Liver (tissue), 9 donors: ENCODE data around the gene NKTR. TPM values are rescaled to one million over a fixed set of nuclear protein-coding genes. Genes with fewer than 3 reads are reported as not detected.

Source experiments
- DNase-seq: peaks from one replicate; pipeline ENCODE4 v3.0.0-alpha.2; 2017; ENCODE audit warnings: low spot score
- H3K27ac ChIP-seq, 2 donors: one replicate each; pipeline ENCODE4 v1.7.0; 2013; ENCODE audit warnings: inconsistent platforms in 2 of 2, low read length in 2 of 2, control low read depth in 1 of 2, low read depth in 1 of 2, mild to moderate bottlenecking in 1 of 2
- H3K27me3 ChIP-seq, 4 donors: one replicate each; pipeline versions ENCODE4 v1.6.1 to v1.7.0; 2013; ENCODE audit warnings: low read length in 3 of 4, inconsistent platforms in 1 of 4, mild to moderate bottlenecking in 1 of 4, moderate library complexity in 1 of 4; ENCODE audit not compliant: control insufficient read depth in 4 of 4, insufficient read depth in 4 of 4
- H3K36me3 ChIP-seq, 4 donors: one replicate each; pipeline versions ENCODE4 v1.6.1 to v1.7.0; 2013; ENCODE audit warnings: low read length in 3 of 4, mild to moderate bottlenecking in 3 of 4, low read depth in 1 of 4, moderate library complexity in 1 of 4; ENCODE audit not compliant: control insufficient read depth in 4 of 4, insufficient read depth in 3 of 4
- H3K4me1 ChIP-seq, 4 donors: one replicate each; pipeline versions ENCODE4 v1.6.1 to v1.7.0; 2013; ENCODE audit warnings: low read length in 3 of 4, mild to moderate bottlenecking in 3 of 4, moderate library complexity in 1 of 4; ENCODE audit not compliant: control insufficient read depth in 4 of 4, insufficient read depth in 4 of 4
- H3K4me3 ChIP-seq, 3 donors: one replicate each; pipeline versions ENCODE4 v1.6.1 to v1.7.0; 2013; ENCODE audit warnings: low read length in 3 of 3, control low read depth in 1 of 3, low read depth in 1 of 3, mild to moderate bottlenecking in 1 of 3
- H3K9ac ChIP-seq, 2 donors: one replicate each; pipeline ENCODE4 v1.7.0; 2013; ENCODE audit warnings: low read length in 2 of 2, mild to moderate bottlenecking in 2 of 2, moderate library complexity in 2 of 2, control low read depth in 1 of 2, low read depth in 1 of 2
- H3K9me3 ChIP-seq, 4 donors: one replicate each; pipeline versions ENCODE4 v1.6.1 to v1.7.0; 2013; ENCODE audit warnings: low read length in 3 of 4; ENCODE audit not compliant: control insufficient read depth in 4 of 4
- ATF3 ChIP-seq: IDR thresholded peaks from 2 replicates; pipeline ENCODE4 v1.6.1; 2016; ENCODE audit warnings: antibody characterized with exemption
- EGR1 ChIP-seq, 2 donors: IDR thresholded peaks; 2 replicates each; pipeline ENCODE4 v1.6.1; 2016 to 2018; ENCODE audit warnings: antibody characterized with exemption in 2 of 2, low read depth in 2 of 2
- FOXA1 ChIP-seq: IDR thresholded peaks from 2 replicates; pipeline ENCODE4 v1.6.1; 2016; ENCODE audit warnings: antibody characterized with exemption
- FOXA2 ChIP-seq: IDR thresholded peaks from 2 replicates; pipeline ENCODE4 v1.6.1; 2016; ENCODE audit warnings: antibody characterized with exemption
- GABPA ChIP-seq, 2 donors: IDR thresholded peaks in 1 of 2; conservative IDR thresholded peaks in 1 of 2; 2 replicates each; pipeline ENCODE4 v1.6.1; 2016; ENCODE audit warnings: antibody characterized with exemption in 2 of 2, mild to moderate bottlenecking in 1 of 2, moderate library complexity in 1 of 2
- HNF4A ChIP-seq, 2 donors: conservative IDR thresholded peaks; 2 replicates each; pipeline ENCODE4 v1.6.1; 2016; ENCODE audit warnings: antibody characterized with exemption in 2 of 2, mild to moderate bottlenecking in 2 of 2
- JUND ChIP-seq, 2 donors: IDR thresholded peaks; 2 replicates each; pipeline ENCODE4 v1.6.1; 2016; ENCODE audit warnings: antibody characterized with exemption in 2 of 2
- NR2F2 ChIP-seq: IDR thresholded peaks from 2 replicates; pipeline ENCODE4 v1.6.1; 2016; ENCODE audit warnings: antibody characterized with exemption
- RAD21 ChIP-seq, 2 donors: IDR thresholded peaks; 2 replicates each; pipeline ENCODE4 v1.6.1; 2016; ENCODE audit warnings: antibody characterized with exemption in 2 of 2, mild to moderate bottlenecking in 2 of 2
- REST ChIP-seq: IDR thresholded peaks from 2 replicates; pipeline ENCODE4 v1.6.1; 2016; ENCODE audit warnings: antibody characterized with exemption, mild to moderate bottlenecking
- RXRA ChIP-seq, 2 donors: IDR thresholded peaks; 2 replicates each; pipeline ENCODE4 v1.6.1; 2017 to 2018; ENCODE audit warnings: antibody characterized with exemption in 2 of 2, mild to moderate bottlenecking in 1 of 2
- SP1 ChIP-seq: IDR thresholded peaks from 2 replicates; pipeline ENCODE4 v1.6.1; 2018; ENCODE audit warnings: antibody characterized with exemption, mild to moderate bottlenecking
- YY1 ChIP-seq: IDR thresholded peaks from 2 replicates; pipeline ENCODE4 v1.6.1; 2016; ENCODE audit warnings: antibody characterized with exemption, mild to moderate bottlenecking
- ZBTB33 ChIP-seq: IDR thresholded peaks from 2 replicates; pipeline ENCODE4 v1.6.1; 2016; ENCODE audit warnings: antibody characterized with exemption
- WGBS: extraction: QIAGEN DNeasy Blood & Tissue Kit; methylation state at CpG from one replicate; pipeline ENCODE4 v1.1.7; 2013; 5-methylcytosine and 5-hydroxymethylcytosine counted together
- polyA plus RNA-seq, 2 donors: library from polyadenylated mRNA; stranded (reverse) in 1 of 2; unstranded in 1 of 2; fragments of 200-250 nt in 1 of 2; fragments of >200 nt in 1 of 2; fragmentation: Nextera tagmentation in 1 of 2; extraction: Ambion mirVana in 1 of 2; gene quantifications; one replicate each; pipeline versions ENCODE4 v1.2.1 to v1.2.3, GENCODE V29; 2013 to 2015
- total RNA-seq, 2 donors: library from RNA; depleted of rRNA; stranded (reverse); fragments of >200 nt; gene quantifications; one replicate each; pipeline ENCODE4 v1.2.3, GENCODE V29; 2014
- TF ChIP-seq, protein P1 (sequence below): fragments of 150-350 bp; IDR thresholded peaks from 2 replicates; pipeline ENCODE4 v1.5.1; 2017; ENCODE audit warnings: improper control_type of control experiment, low read depth, low read length; ENCODE audit not compliant: missing input control
- donor health status: healthy.
- donor health status: healthy.
- donor health status: healthy.
- donor health status: healthy.
- donor health status: healthy.

NKTR gene
- total and polyA plus RNA-seq, 4 donors, result 5.8 to 75.5 (median 28.1) TPM

- Histone ChIP-seq H3K9ac (no peak overlapping the region), H3K27ac (no peak overlapping the region), H3K9me3 (no peaks in the 10 kb centered on the region), H3K27me3 (no peaks in the 10 kb centered on the region), H3K4me3 (no peak overlapping the region), H3K4me1 (peaks cover 0 to 3% (median 1%) of the 10 kb centered on the region in 4 donors), H3K36me3 (peaks cover 0 to 2% (median 0%) of the 10 kb centered on the region in 4 donors)
- TF ChIP-seq HNF4A (conservative IDR thresholded peaks at IDR 0.05) (no peak), YY1 (no peak), FOXA2 (no peak), ATF3 (no peak), REST (no peak), ZBTB33 (no peak), EGR1 (IDR thresholded peaks at IDR 0.05; ENCODE audit: low read depth in 2 of 2) (no peak), RXRA (IDR thresholded peaks at IDR 0.05) (no peak), FOXA1 (no peak), JUND (IDR thresholded peaks at IDR 0.05) (no peak), GABPA (IDR thresholded peaks at IDR 0.05 in 1 of 2, conservative IDR thresholded peaks at IDR 0.05 in 1 of 2) (no peak), RAD21 (IDR thresholded peaks at IDR 0.05) (no peak), SP1 (no peak), NR2F2 (no peak)
- no peak for DNase-seq
- WGBS, result 92% methylated on average over 3 of the region's 3 CpGs
Observed at GRCh38 chr3:42612928-42613327, 12.4 kb downstream of the NKTR start.

DNA sequence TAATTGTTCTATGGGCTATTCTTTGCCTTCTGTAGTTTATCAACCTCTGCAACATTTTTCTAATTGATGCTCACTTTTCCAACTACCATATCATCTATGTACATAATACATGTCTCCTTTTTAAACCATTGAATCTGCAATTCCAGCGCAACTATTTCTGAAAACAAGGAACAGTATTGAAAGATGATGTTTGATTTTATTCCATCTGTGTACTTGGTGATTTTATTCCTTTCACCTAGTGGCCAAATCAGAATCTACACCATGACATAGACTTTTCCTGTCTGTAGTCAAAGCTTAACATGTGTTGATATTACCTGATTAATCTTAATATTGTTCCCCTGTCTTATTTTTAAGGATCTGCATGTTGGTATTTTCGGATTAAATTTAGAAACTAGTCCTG lies 13.0 kb downstream of the NKTR start:
- no peak overlapping the region for H3K27ac ChIP-seq
- no peak for DNase-seq
- 89% methylated on average over 2 of the region's 2 CpGs for WGBS
- H3K27me3 ChIP-seq, result no peaks in the 10 kb centered on the region
- H3K9ac ChIP-seq, result no peak overlapping the region
- peaks cover 0 to 3% (median 1%) of the 10 kb centered on the region in 4 donors for H3K4me1 ChIP-seq
- no peaks in the 10 kb centered on the region for H3K9me3 ChIP-seq
- peaks cover 0 to 2% (median under 1%) of the 10 kb centered on the region in 4 donors for H3K36me3 ChIP-seq
- TF ChIP-seq ZBTB33, result no peak
- peak in 1 of 2 donors; percentile 46 for TF ChIP-seq RAD21 (IDR thresholded peaks at IDR 0.05)
- TF ChIP-seq SP1, result no peak
- TF ChIP-seq, protein P1, sequence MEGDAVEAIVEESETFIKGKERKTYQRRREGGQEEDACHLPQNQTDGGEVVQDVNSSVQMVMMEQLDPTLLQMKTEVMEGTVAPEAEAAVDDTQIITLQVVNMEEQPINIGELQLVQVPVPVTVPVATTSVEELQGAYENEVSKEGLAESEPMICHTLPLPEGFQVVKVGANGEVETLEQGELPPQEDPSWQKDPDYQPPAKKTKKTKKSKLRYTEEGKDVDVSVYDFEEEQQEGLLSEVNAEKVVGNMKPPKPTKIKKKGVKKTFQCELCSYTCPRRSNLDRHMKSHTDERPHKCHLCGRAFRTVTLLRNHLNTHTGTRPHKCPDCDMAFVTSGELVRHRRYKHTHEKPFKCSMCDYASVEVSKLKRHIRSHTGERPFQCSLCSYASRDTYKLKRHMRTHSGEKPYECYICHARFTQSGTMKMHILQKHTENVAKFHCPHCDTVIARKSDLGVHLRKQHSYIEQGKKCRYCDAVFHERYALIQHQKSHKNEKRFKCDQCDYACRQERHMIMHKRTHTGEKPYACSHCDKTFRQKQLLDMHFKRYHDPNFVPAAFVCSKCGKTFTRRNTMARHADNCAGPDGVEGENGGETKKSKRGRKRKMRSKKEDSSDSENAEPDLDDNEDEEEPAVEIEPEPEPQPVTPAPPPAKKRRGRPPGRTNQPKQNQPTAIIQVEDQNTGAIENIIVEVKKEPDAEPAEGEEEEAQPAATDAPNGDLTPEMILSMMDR, result peak; percentile 35
- TF ChIP-seq JUND (IDR thresholded peaks at IDR 0.05), result no peak
- no peak overlapping the region for H3K4me3 ChIP-seq
